Liver (tissue), 9 donors: ENCODE results near the gene IP6K3. TPM values are rescaled to one million over a fixed set of nuclear protein-coding genes. Genes with fewer than 3 reads are reported as not detected.

Experiments used
- DNase-seq: peaks from one replicate; pipeline ENCODE4 v3.0.0-alpha.2; 2017; ENCODE audit warnings: low spot score
- H3K27ac ChIP-seq, 2 donors: one replicate each; pipeline ENCODE4 v1.7.0; 2013; ENCODE audit warnings: inconsistent platforms in 2 of 2, low read length in 2 of 2, control low read depth in 1 of 2, low read depth in 1 of 2, mild to moderate bottlenecking in 1 of 2
- H3K27me3 ChIP-seq, 4 donors: one replicate each; pipeline versions ENCODE4 v1.6.1 to v1.7.0; 2013; ENCODE audit warnings: low read length in 3 of 4, inconsistent platforms in 1 of 4, mild to moderate bottlenecking in 1 of 4, moderate library complexity in 1 of 4; ENCODE audit not compliant: control insufficient read depth in 4 of 4, insufficient read depth in 4 of 4
- H3K36me3 ChIP-seq, 4 donors: one replicate each; pipeline versions ENCODE4 v1.6.1 to v1.7.0; 2013; ENCODE audit warnings: low read length in 3 of 4, mild to moderate bottlenecking in 3 of 4, low read depth in 1 of 4, moderate library complexity in 1 of 4; ENCODE audit not compliant: control insufficient read depth in 4 of 4, insufficient read depth in 3 of 4
- H3K4me1 ChIP-seq, 4 donors: one replicate each; pipeline versions ENCODE4 v1.6.1 to v1.7.0; 2013; ENCODE audit warnings: low read length in 3 of 4, mild to moderate bottlenecking in 3 of 4, moderate library complexity in 1 of 4; ENCODE audit not compliant: control insufficient read depth in 4 of 4, insufficient read depth in 4 of 4
- H3K4me3 ChIP-seq, 3 donors: one replicate each; pipeline versions ENCODE4 v1.6.1 to v1.7.0; 2013; ENCODE audit warnings: low read length in 3 of 3, control low read depth in 1 of 3, low read depth in 1 of 3, mild to moderate bottlenecking in 1 of 3
- H3K9ac ChIP-seq, 2 donors: one replicate each; pipeline ENCODE4 v1.7.0; 2013; ENCODE audit warnings: low read length in 2 of 2, mild to moderate bottlenecking in 2 of 2, moderate library complexity in 2 of 2, control low read depth in 1 of 2, low read depth in 1 of 2
- H3K9me3 ChIP-seq, 4 donors: one replicate each; pipeline versions ENCODE4 v1.6.1 to v1.7.0; 2013; ENCODE audit warnings: low read length in 3 of 4; ENCODE audit not compliant: control insufficient read depth in 4 of 4
- EGR1 ChIP-seq, 2 donors: IDR thresholded peaks; 2 replicates each; pipeline ENCODE4 v1.6.1; 2016 to 2018; ENCODE audit warnings: antibody characterized with exemption in 2 of 2, low read depth in 2 of 2
- FOXA1 ChIP-seq: IDR thresholded peaks from 2 replicates; pipeline ENCODE4 v1.6.1; 2016; ENCODE audit warnings: antibody characterized with exemption
- FOXA2 ChIP-seq: IDR thresholded peaks from 2 replicates; pipeline ENCODE4 v1.6.1; 2016; ENCODE audit warnings: antibody characterized with exemption
- HNF4A ChIP-seq, 2 donors: conservative IDR thresholded peaks; 2 replicates each; pipeline ENCODE4 v1.6.1; 2016; ENCODE audit warnings: antibody characterized with exemption in 2 of 2, mild to moderate bottlenecking in 2 of 2
- JUND ChIP-seq, 2 donors: IDR thresholded peaks; 2 replicates each; pipeline ENCODE4 v1.6.1; 2016; ENCODE audit warnings: antibody characterized with exemption in 2 of 2
- NR2F2 ChIP-seq: IDR thresholded peaks from 2 replicates; pipeline ENCODE4 v1.6.1; 2016; ENCODE audit warnings: antibody characterized with exemption
- RAD21 ChIP-seq, 2 donors: IDR thresholded peaks; 2 replicates each; pipeline ENCODE4 v1.6.1; 2016; ENCODE audit warnings: antibody characterized with exemption in 2 of 2, mild to moderate bottlenecking in 2 of 2
- RXRA ChIP-seq, 2 donors: IDR thresholded peaks; 2 replicates each; pipeline ENCODE4 v1.6.1; 2017 to 2018; ENCODE audit warnings: antibody characterized with exemption in 2 of 2, mild to moderate bottlenecking in 1 of 2
- SP1 ChIP-seq: IDR thresholded peaks from 2 replicates; pipeline ENCODE4 v1.6.1; 2018; ENCODE audit warnings: antibody characterized with exemption, mild to moderate bottlenecking
- TAF1 ChIP-seq: conservative IDR thresholded peaks from 2 replicates; pipeline ENCODE4 v1.6.1; 2016; ENCODE audit warnings: antibody characterized with exemption, mild to moderate bottlenecking
- YY1 ChIP-seq: IDR thresholded peaks from 2 replicates; pipeline ENCODE4 v1.6.1; 2016; ENCODE audit warnings: antibody characterized with exemption, mild to moderate bottlenecking
- WGBS: extraction: QIAGEN DNeasy Blood & Tissue Kit; methylation state at CpG from one replicate; pipeline ENCODE4 v1.1.7; 2013; 5-methylcytosine and 5-hydroxymethylcytosine counted together
- polyA plus RNA-seq, 2 donors: library from polyadenylated mRNA; stranded (reverse) in 1 of 2; unstranded in 1 of 2; fragments of 200-250 nt in 1 of 2; fragments of >200 nt in 1 of 2; fragmentation: Nextera tagmentation in 1 of 2; extraction: Ambion mirVana in 1 of 2; gene quantifications; one replicate each; pipeline versions ENCODE4 v1.2.1 to v1.2.3, GENCODE V29; 2013 to 2015
- total RNA-seq, 2 donors: library from RNA; depleted of rRNA; stranded (reverse); fragments of >200 nt; gene quantifications; one replicate each; pipeline ENCODE4 v1.2.3, GENCODE V29; 2014
- TF ChIP-seq, protein P1 (sequence below): IDR thresholded peaks from 2 replicates; pipeline ENCODE4 v1.6.1; 2016; ENCODE audit warnings: antibody characterized with exemption
- TF ChIP-seq, protein P2 (sequence below): fragments of 150-350 bp; IDR thresholded peaks from 2 replicates; pipeline ENCODE4 v1.5.1; 2017; ENCODE audit warnings: improper control_type of control experiment, low read depth, low read length; ENCODE audit not compliant: missing input control
- TF ChIP-seq, protein P3 (sequence below): IDR thresholded peaks from 2 replicates; pipeline ENCODE4 v1.6.1; 2016; ENCODE audit warnings: antibody characterized with exemption
- TF ChIP-seq, protein P4 (sequence below): IDR thresholded peaks from 2 replicates; pipeline ENCODE4 v1.6.1; 2016; ENCODE audit warnings: antibody characterized with exemption
- donor health status: healthy.
- donor health status: healthy.
- donor health status: healthy.
- donor health status: healthy.
- donor health status: healthy.

IP6K3 gene
- total and polyA plus RNA-seq, 4 donors, result 1.5 to 12.9 (median 6.7) TPM

DNA sequence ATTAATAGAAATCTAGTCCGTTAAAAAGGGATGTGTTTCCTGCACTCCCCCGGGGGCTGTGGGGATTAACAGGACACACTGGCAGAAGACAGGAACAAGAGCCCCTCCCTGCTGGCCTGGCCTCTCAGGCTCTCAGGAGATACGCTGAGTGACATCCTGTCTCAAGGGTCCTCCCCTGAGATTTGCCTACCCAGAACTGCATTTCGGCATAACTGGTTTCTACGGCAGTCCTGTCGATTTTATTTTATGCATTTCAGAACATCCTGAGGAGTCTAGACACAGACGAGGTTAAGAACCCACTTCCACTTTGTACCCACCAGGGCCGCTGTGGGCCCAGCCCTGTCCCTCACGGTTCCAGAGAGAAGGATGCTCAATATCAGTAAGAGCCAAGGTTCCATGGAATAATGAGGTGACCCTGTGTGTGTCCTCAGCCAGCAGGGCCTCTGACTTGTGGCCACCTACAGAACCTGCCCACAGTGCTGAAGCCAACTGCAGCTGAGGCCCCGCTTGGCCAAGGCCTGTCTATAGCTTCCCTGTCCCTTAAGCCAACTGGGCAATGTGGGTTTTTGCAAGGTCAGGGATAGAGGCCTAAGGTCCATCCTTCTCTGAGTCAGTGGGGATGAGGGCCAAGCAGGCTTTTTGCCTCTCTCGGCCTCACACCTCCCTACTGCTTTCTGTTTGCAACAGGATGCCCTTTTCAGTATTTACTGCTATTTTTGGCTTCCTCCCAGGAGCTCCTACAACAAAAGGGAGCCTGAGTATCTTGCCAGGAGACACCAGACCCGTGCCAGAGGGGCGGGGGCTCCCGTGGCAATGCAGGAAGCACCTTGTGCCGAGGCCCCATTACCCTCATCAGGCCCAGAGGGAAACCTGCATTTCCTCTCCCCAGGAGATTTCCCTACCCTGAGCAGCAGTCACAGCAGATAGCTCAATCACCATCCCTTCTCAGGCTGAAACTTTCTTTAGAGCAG, 49.9 kb downstream of the IP6K3 start:
- peaks cover 0 to 15% (median 5%) of the 10 kb centered on the region in 4 donors for H3K36me3 ChIP-seq
- 65% methylated on average over 15 of the region's 15 CpGs for WGBS
- peak overlapping the region; percentile 13 to 37 for H3K27ac ChIP-seq
- TF ChIP-seq RAD21 (IDR thresholded peaks at IDR 0.05) (peak in 1 of 2 donors; percentile 4), NR2F2 (peak; percentile 64), HNF4A (conservative IDR thresholded peaks at IDR 0.05) (no peak)
- no peak overlapping the region for H3K9ac ChIP-seq
- H3K4me3 ChIP-seq, result no peak overlapping the region
- H3K9me3 ChIP-seq, result no peaks in the 10 kb centered on the region
- DNase-seq, result no peak
- peaks cover 0 to 10% (median 0%) of the 10 kb centered on the region in 4 donors for H3K4me1 ChIP-seq
- H3K27me3 ChIP-seq, result no peaks in the 10 kb centered on the region

DNA sequence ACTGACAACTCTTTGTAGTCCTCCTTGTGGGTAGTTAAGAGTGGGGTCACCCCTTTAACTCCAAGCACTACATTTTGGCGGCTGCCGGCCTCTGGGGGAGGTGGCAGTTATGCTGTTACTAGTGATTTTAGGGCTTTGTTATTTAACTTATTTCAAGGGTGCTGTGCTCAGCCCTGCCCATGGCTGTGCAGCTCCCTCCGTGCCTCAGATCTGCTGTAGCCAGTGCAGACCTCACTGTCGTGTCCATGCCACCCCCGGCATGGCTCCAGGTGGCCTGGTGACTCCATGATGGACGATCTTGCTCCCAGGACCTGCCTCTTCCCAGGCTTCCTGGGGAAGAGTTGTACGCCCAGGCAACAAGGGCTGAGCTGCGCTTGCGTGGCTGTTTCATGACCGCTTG, 50.6 kb downstream of the IP6K3 start:
- TF ChIP-seq YY1, result no peak
- TF ChIP-seq RXRA (IDR thresholded peaks at IDR 0.05), result no peak
- TF ChIP-seq NR2F2, result no peak
- TF ChIP-seq HNF4A (conservative IDR thresholded peaks at IDR 0.05), result no peak
- TF ChIP-seq TAF1, result no peak
- TF ChIP-seq, protein P1, sequence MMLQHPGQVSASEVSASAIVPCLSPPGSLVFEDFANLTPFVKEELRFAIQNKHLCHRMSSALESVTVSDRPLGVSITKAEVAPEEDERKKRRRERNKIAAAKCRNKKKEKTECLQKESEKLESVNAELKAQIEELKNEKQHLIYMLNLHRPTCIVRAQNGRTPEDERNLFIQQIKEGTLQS, result no peak
- no peak overlapping the region for H3K27ac ChIP-seq
- no peak for DNase-seq

DNA sequence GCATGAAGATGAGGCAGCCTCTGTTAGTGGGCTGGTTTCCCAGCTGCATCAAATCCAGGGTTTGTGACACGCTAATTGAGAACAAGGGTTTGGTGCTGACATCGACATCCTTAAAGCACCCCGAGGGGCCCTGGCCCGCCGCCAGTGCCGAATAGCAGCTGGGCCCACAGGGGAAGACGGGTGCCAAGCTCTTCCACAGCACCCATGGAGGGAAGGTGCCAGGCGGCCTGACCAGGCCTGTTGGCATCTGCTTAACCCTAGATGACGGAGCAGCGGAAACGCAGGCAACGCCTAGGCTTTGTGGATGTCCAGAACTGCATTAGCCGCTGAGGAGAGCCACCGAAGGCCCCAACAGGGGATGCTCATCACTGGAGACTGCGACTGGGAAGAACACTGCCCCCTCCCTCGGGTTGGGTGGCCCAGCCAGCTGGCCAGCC, 51.2 kb downstream of the IP6K3 start:
- 89% methylated on average over 16 of the region's 16 CpGs for WGBS
- no peak overlapping the region for H3K9ac ChIP-seq
- no peak for DNase-seq
- H3K4me3 ChIP-seq, result no peak overlapping the region
- no peaks in the 10 kb centered on the region for H3K27me3 ChIP-seq
- H3K36me3 ChIP-seq, result peaks cover 0 to 15% (median 5%) of the 10 kb centered on the region in 4 donors
- H3K4me1 ChIP-seq, result peaks cover 0 to 10% (median 0%) of the 10 kb centered on the region in 4 donors
- H3K27ac ChIP-seq, result no peak overlapping the region
- no peak for TF ChIP-seq FOXA1
- TF ChIP-seq JUND (IDR thresholded peaks at IDR 0.05), result no peak
- TF ChIP-seq, protein P2, sequence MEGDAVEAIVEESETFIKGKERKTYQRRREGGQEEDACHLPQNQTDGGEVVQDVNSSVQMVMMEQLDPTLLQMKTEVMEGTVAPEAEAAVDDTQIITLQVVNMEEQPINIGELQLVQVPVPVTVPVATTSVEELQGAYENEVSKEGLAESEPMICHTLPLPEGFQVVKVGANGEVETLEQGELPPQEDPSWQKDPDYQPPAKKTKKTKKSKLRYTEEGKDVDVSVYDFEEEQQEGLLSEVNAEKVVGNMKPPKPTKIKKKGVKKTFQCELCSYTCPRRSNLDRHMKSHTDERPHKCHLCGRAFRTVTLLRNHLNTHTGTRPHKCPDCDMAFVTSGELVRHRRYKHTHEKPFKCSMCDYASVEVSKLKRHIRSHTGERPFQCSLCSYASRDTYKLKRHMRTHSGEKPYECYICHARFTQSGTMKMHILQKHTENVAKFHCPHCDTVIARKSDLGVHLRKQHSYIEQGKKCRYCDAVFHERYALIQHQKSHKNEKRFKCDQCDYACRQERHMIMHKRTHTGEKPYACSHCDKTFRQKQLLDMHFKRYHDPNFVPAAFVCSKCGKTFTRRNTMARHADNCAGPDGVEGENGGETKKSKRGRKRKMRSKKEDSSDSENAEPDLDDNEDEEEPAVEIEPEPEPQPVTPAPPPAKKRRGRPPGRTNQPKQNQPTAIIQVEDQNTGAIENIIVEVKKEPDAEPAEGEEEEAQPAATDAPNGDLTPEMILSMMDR, result no peak
- no peak for TF ChIP-seq SP1
- TF ChIP-seq, protein P3, sequence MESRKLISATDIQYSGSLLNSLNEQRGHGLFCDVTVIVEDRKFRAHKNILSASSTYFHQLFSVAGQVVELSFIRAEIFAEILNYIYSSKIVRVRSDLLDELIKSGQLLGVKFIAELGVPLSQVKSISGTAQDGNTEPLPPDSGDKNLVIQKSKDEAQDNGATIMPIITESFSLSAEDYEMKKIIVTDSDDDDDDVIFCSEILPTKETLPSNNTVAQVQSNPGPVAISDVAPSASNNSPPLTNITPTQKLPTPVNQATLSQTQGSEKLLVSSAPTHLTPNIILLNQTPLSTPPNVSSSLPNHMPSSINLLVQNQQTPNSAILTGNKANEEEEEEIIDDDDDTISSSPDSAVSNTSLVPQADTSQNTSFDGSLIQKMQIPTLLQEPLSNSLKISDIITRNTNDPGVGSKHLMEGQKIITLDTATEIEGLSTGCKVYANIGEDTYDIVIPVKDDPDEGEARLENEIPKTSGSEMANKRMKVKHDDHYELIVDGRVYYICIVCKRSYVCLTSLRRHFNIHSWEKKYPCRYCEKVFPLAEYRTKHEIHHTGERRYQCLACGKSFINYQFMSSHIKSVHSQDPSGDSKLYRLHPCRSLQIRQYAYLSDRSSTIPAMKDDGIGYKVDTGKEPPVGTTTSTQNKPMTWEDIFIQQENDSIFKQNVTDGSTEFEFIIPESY, result no peak
- TF ChIP-seq, protein P4, sequence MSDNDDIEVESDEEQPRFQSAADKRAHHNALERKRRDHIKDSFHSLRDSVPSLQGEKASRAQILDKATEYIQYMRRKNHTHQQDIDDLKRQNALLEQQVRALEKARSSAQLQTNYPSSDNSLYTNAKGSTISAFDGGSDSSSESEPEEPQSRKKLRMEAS, result no peak
- TF ChIP-seq YY1, result no peak
- TF ChIP-seq NR2F2, result no peak
- TF ChIP-seq HNF4A (conservative IDR thresholded peaks at IDR 0.05), result no peak
- no peak for TF ChIP-seq RAD21 (IDR thresholded peaks at IDR 0.05)
- no peak for TF ChIP-seq TAF1
- no peak for TF ChIP-seq FOXA2
- no peak for TF ChIP-seq EGR1 (IDR thresholded peaks at IDR 0.05; ENCODE audit: low read depth in 2 of 2)
- no peaks in the 10 kb centered on the region for H3K9me3 ChIP-seq

More for the DNA sequence above, 50.6 kb downstream of the IP6K3 start:
- Histone ChIP-seq H3K4me1 (peaks cover 0 to 10% (median 0%) of the 10 kb centered on the region in 4 donors), H3K27me3 (no peaks in the 10 kb centered on the region), H3K9me3 (no peaks in the 10 kb centered on the region), H3K36me3 (peaks cover 0 to 15% (median 5%) of the 10 kb centered on the region in 4 donors), H3K9ac (no peak overlapping the region), H3K4me3 (no peak overlapping the region)
- 87% methylated on average over 10 of the region's 10 CpGs for whole genome bisulfite sequencing
